Liver (tissue), 9 donors: ENCODE measurements around the gene CCDC8. TPM values are rescaled to one million over a fixed set of nuclear protein-coding genes. Genes with fewer than 3 reads are reported as not detected.

Experiments
- DNase-seq: peaks from one replicate; pipeline ENCODE4 v3.0.0-alpha.2; 2017; ENCODE audit warnings: low spot score
- H3K27ac ChIP-seq, 2 donors: one replicate each; pipeline ENCODE4 v1.7.0; 2013; ENCODE audit warnings: inconsistent platforms in 2 of 2, low read length in 2 of 2, control low read depth in 1 of 2, low read depth in 1 of 2, mild to moderate bottlenecking in 1 of 2
- H3K27me3 ChIP-seq, 4 donors: one replicate each; pipeline versions ENCODE4 v1.6.1 to v1.7.0; 2013; ENCODE audit warnings: low read length in 3 of 4, inconsistent platforms in 1 of 4, mild to moderate bottlenecking in 1 of 4, moderate library complexity in 1 of 4; ENCODE audit not compliant: control insufficient read depth in 4 of 4, insufficient read depth in 4 of 4
- H3K36me3 ChIP-seq, 4 donors: one replicate each; pipeline versions ENCODE4 v1.6.1 to v1.7.0; 2013; ENCODE audit warnings: low read length in 3 of 4, mild to moderate bottlenecking in 3 of 4, low read depth in 1 of 4, moderate library complexity in 1 of 4; ENCODE audit not compliant: control insufficient read depth in 4 of 4, insufficient read depth in 3 of 4
- H3K4me1 ChIP-seq, 4 donors: one replicate each; pipeline versions ENCODE4 v1.6.1 to v1.7.0; 2013; ENCODE audit warnings: low read length in 3 of 4, mild to moderate bottlenecking in 3 of 4, moderate library complexity in 1 of 4; ENCODE audit not compliant: control insufficient read depth in 4 of 4, insufficient read depth in 4 of 4
- H3K4me3 ChIP-seq, 3 donors: one replicate each; pipeline versions ENCODE4 v1.6.1 to v1.7.0; 2013; ENCODE audit warnings: low read length in 3 of 3, control low read depth in 1 of 3, low read depth in 1 of 3, mild to moderate bottlenecking in 1 of 3
- H3K9ac ChIP-seq, 2 donors: one replicate each; pipeline ENCODE4 v1.7.0; 2013; ENCODE audit warnings: low read length in 2 of 2, mild to moderate bottlenecking in 2 of 2, moderate library complexity in 2 of 2, control low read depth in 1 of 2, low read depth in 1 of 2
- H3K9me3 ChIP-seq, 4 donors: one replicate each; pipeline versions ENCODE4 v1.6.1 to v1.7.0; 2013; ENCODE audit warnings: low read length in 3 of 4; ENCODE audit not compliant: control insufficient read depth in 4 of 4
- EGR1 ChIP-seq, 2 donors: IDR thresholded peaks; 2 replicates each; pipeline ENCODE4 v1.6.1; 2016 to 2018; ENCODE audit warnings: antibody characterized with exemption in 2 of 2, low read depth in 2 of 2
- FOXA1 ChIP-seq: IDR thresholded peaks from 2 replicates; pipeline ENCODE4 v1.6.1; 2016; ENCODE audit warnings: antibody characterized with exemption
- FOXA2 ChIP-seq: IDR thresholded peaks from 2 replicates; pipeline ENCODE4 v1.6.1; 2016; ENCODE audit warnings: antibody characterized with exemption
- GABPA ChIP-seq, 2 donors: IDR thresholded peaks in 1 of 2; conservative IDR thresholded peaks in 1 of 2; 2 replicates each; pipeline ENCODE4 v1.6.1; 2016; ENCODE audit warnings: antibody characterized with exemption in 2 of 2, mild to moderate bottlenecking in 1 of 2, moderate library complexity in 1 of 2
- HNF4A ChIP-seq, 2 donors: conservative IDR thresholded peaks; 2 replicates each; pipeline ENCODE4 v1.6.1; 2016; ENCODE audit warnings: antibody characterized with exemption in 2 of 2, mild to moderate bottlenecking in 2 of 2
- HNF4G ChIP-seq: IDR thresholded peaks from 2 replicates; pipeline ENCODE4 v1.6.1; 2016; ENCODE audit warnings: antibody characterized with exemption
- JUND ChIP-seq, 2 donors: IDR thresholded peaks; 2 replicates each; pipeline ENCODE4 v1.6.1; 2016; ENCODE audit warnings: antibody characterized with exemption in 2 of 2
- NR2F2 ChIP-seq: IDR thresholded peaks from 2 replicates; pipeline ENCODE4 v1.6.1; 2016; ENCODE audit warnings: antibody characterized with exemption
- RAD21 ChIP-seq, 2 donors: IDR thresholded peaks; 2 replicates each; pipeline ENCODE4 v1.6.1; 2016; ENCODE audit warnings: antibody characterized with exemption in 2 of 2, mild to moderate bottlenecking in 2 of 2
- RXRA ChIP-seq, 2 donors: IDR thresholded peaks; 2 replicates each; pipeline ENCODE4 v1.6.1; 2017 to 2018; ENCODE audit warnings: antibody characterized with exemption in 2 of 2, mild to moderate bottlenecking in 1 of 2
- TAF1 ChIP-seq: conservative IDR thresholded peaks from 2 replicates; pipeline ENCODE4 v1.6.1; 2016; ENCODE audit warnings: antibody characterized with exemption, mild to moderate bottlenecking
- YY1 ChIP-seq: IDR thresholded peaks from 2 replicates; pipeline ENCODE4 v1.6.1; 2016; ENCODE audit warnings: antibody characterized with exemption, mild to moderate bottlenecking
- WGBS: extraction: QIAGEN DNeasy Blood & Tissue Kit; methylation state at CpG from one replicate; pipeline ENCODE4 v1.1.7; 2013; 5-methylcytosine and 5-hydroxymethylcytosine counted together
- polyA plus RNA-seq, 2 donors: library from polyadenylated mRNA; stranded (reverse) in 1 of 2; unstranded in 1 of 2; fragments of 200-250 nt in 1 of 2; fragments of >200 nt in 1 of 2; fragmentation: Nextera tagmentation in 1 of 2; extraction: Ambion mirVana in 1 of 2; gene quantifications; one replicate each; pipeline versions ENCODE4 v1.2.1 to v1.2.3, GENCODE V29; 2013 to 2015
- total RNA-seq, 2 donors: library from RNA; depleted of rRNA; stranded (reverse); fragments of >200 nt; gene quantifications; one replicate each; pipeline ENCODE4 v1.2.3, GENCODE V29; 2014
- TF ChIP-seq, protein P1 (sequence below): fragments of 150-350 bp; IDR thresholded peaks from 2 replicates; pipeline ENCODE4 v1.5.1; 2017; ENCODE audit warnings: improper control_type of control experiment, low read depth, low read length; ENCODE audit not compliant: missing input control
- TF ChIP-seq, protein P2 (sequence below): IDR thresholded peaks from 2 replicates; pipeline ENCODE4 v1.6.1; 2016; ENCODE audit warnings: antibody characterized with exemption
- TF ChIP-seq, protein P3 (sequence below): IDR thresholded peaks from 2 replicates; pipeline ENCODE4 v1.6.1; 2016; ENCODE audit warnings: antibody characterized with exemption
- TF ChIP-seq, protein P4 (sequence below): IDR thresholded peaks from 2 replicates; pipeline ENCODE4 v1.6.1; 2016; ENCODE audit warnings: antibody characterized with exemption
- donor health status: healthy.
- donor health status: healthy.
- donor health status: healthy.
- donor health status: healthy.
- donor health status: healthy.

Gene CCDC8
- total and polyA plus RNA-seq, 4 donors, result 0.18 to 5.9 (median 0.62) TPM

DNA sequence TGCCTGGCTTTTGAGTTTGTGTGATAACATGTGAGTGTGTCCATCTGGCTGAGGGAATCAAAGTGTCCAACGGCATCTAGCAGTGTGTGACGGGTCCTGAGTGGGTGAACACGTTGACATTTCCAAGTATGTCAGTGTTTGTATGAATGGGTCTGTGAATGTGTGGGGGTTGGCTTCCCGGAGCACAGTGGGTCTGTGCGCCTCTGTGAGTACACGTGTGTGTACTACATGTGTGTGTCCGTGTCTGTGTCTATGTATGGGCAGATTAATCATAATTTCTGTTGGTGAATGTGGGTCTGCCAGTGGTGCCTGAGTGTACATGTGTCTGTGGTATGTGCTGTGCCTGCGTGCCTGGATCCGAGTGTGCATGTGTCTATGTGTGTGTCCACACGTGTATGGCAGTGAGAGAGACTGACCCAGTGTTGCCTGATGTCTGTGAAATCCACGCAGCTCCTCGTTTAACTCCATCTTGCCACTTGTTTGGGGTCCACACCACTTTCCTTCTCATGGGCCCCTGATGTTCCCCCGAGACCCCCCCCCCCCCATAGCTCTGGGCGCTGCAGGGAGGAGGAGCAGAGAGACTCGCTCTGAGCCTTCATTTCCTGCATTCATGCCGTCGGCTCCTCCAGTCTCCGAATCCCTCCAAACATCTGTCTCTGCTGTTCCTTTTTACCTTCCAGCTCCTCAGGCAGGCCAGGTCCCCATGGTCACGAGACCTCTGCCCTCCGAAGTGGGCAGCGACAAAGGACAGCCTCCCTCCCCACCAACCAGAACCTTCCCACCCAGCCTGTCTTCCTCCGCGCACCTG is 5.3 kb downstream of the CCDC8 start:
- Histone ChIP-seq H3K27ac (no peak overlapping the region), H3K27me3 (peaks cover 0 to 6% (median 2%) of the 10 kb centered on the region in 4 donors), H3K9ac (no peak overlapping the region), H3K4me1 (peaks cover 2 to 19% (median 8%) of the 10 kb centered on the region in 4 donors), H3K36me3 (no peaks in the 10 kb centered on the region), H3K9me3 (no peaks in the 10 kb centered on the region), H3K4me3 (no peak overlapping the region)
- no peak for TF ChIP-seq FOXA1
- no peak for TF ChIP-seq JUND (IDR thresholded peaks at IDR 0.05)
- TF ChIP-seq NR2F2, result no peak
- TF ChIP-seq RXRA (IDR thresholded peaks at IDR 0.05), result no peak
- TF ChIP-seq, protein P1, sequence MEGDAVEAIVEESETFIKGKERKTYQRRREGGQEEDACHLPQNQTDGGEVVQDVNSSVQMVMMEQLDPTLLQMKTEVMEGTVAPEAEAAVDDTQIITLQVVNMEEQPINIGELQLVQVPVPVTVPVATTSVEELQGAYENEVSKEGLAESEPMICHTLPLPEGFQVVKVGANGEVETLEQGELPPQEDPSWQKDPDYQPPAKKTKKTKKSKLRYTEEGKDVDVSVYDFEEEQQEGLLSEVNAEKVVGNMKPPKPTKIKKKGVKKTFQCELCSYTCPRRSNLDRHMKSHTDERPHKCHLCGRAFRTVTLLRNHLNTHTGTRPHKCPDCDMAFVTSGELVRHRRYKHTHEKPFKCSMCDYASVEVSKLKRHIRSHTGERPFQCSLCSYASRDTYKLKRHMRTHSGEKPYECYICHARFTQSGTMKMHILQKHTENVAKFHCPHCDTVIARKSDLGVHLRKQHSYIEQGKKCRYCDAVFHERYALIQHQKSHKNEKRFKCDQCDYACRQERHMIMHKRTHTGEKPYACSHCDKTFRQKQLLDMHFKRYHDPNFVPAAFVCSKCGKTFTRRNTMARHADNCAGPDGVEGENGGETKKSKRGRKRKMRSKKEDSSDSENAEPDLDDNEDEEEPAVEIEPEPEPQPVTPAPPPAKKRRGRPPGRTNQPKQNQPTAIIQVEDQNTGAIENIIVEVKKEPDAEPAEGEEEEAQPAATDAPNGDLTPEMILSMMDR, result no peak
- DNase-seq, result no peak
- WGBS, result 31% methylated on average over 23 of the region's 23 CpGs

DNA sequence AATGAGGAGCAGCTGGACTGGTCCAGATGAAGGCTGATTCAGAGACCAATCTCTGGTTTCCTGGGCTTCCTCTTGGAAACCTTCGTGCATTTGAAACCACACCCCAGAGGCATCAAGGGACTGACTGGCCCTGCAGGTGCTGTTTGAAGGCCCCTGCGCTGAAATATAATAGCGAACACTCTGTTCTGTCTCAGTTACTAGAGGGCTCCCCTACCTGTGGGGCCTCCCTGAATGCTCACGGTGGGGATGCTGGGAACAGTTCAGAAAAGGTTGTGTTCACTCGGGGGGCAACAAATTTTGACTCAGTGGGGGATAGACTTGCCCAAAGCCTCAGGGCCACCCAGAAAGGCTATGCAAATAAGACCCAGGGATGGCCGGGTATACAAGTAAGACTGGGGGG is 6.4 kb downstream of the CCDC8 start:
- TF ChIP-seq FOXA2 (no peak), HNF4A (conservative IDR thresholded peaks at IDR 0.05) (no peak), RXRA (IDR thresholded peaks at IDR 0.05) (no peak), RAD21 (IDR thresholded peaks at IDR 0.05) (no peak), HNF4G (no peak), TAF1 (no peak), YY1 (no peak), EGR1 (IDR thresholded peaks at IDR 0.05; ENCODE audit: low read depth in 2 of 2) (no peak), GABPA (IDR thresholded peaks at IDR 0.05 in 1 of 2, conservative IDR thresholded peaks at IDR 0.05 in 1 of 2) (no peak)
- TF ChIP-seq, protein P2, sequence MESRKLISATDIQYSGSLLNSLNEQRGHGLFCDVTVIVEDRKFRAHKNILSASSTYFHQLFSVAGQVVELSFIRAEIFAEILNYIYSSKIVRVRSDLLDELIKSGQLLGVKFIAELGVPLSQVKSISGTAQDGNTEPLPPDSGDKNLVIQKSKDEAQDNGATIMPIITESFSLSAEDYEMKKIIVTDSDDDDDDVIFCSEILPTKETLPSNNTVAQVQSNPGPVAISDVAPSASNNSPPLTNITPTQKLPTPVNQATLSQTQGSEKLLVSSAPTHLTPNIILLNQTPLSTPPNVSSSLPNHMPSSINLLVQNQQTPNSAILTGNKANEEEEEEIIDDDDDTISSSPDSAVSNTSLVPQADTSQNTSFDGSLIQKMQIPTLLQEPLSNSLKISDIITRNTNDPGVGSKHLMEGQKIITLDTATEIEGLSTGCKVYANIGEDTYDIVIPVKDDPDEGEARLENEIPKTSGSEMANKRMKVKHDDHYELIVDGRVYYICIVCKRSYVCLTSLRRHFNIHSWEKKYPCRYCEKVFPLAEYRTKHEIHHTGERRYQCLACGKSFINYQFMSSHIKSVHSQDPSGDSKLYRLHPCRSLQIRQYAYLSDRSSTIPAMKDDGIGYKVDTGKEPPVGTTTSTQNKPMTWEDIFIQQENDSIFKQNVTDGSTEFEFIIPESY, result no peak
- TF ChIP-seq, protein P3, sequence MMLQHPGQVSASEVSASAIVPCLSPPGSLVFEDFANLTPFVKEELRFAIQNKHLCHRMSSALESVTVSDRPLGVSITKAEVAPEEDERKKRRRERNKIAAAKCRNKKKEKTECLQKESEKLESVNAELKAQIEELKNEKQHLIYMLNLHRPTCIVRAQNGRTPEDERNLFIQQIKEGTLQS, result no peak
- TF ChIP-seq, protein P4, sequence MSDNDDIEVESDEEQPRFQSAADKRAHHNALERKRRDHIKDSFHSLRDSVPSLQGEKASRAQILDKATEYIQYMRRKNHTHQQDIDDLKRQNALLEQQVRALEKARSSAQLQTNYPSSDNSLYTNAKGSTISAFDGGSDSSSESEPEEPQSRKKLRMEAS, result no peak
- Histone ChIP-seq H3K27ac (no peak overlapping the region), H3K9ac (no peak overlapping the region), H3K36me3 (no peaks in the 10 kb centered on the region), H3K9me3 (no peaks in the 10 kb centered on the region), H3K27me3 (peaks cover 0 to 6% (median 0%) of the 10 kb centered on the region in 4 donors), H3K4me1 (peaks cover 0 to 20% (median 13%) of the 10 kb centered on the region in 4 donors), H3K4me3 (no peak overlapping the region)
- no peak for DNase-seq
- WGBS, result 29% methylated on average over 6 of the region's 6 CpGs
